ENCODE data around the gene HSPA12A. TPM values are rescaled to one million over a fixed set of nuclear protein-coding genes. Genes with fewer than 3 reads are reported as not detected.

Gene HSPA12A
- total RNA-seq, 2 experiments from 2014 or later, result 0.06 to 0.08 TPM

DNA sequence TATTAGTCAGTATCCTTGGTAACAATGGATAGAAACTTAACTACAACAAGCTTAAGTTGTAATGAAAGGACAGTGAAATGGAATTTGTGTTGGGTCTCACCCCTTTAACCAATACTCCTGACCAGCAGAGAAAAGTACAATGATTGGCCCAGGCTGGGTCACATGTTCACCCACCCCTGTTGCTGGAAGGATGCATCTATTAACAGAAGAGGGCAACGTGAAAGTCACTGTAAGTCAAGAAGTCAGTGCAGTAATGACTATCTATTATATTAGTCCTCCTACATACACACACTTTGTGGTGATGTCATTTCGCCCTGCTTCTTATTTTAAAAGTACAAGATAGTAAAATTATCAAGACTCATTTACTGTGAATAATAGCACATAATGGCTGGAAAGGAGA lies 105.4 kb downstream of the HSPA12A start:
- Mint-ChIP-seq H3K9me3 (peaks cover 6% of the 10 kb centered on the region), H3K27me3 (peaks cover 49% of the 10 kb centered on the region), H3K4me3 (no peak overlapping the region), H3K27ac (no peak overlapping the region), H3K4me1 (peaks cover 6% of the 10 kb centered on the region), H3K36me3 (no peaks in the 10 kb centered on the region)
- DNase-seq, result no peak

- Mint-ChIP-seq H3K9me3 (peaks cover 6% of the 10 kb centered on the region), H3K27me3 (peaks cover 44% of the 10 kb centered on the region), H3K36me3 (no peaks in the 10 kb centered on the region), H3K4me3 (no peak overlapping the region), H3K4me1 (peaks cover 6% of the 10 kb centered on the region), H3K27ac (no peak overlapping the region)
- no peak for DNase-seq
Observed at GRCh38 chr10:116636385-116636784, 106.0 kb downstream of the HSPA12A start.

DNA sequence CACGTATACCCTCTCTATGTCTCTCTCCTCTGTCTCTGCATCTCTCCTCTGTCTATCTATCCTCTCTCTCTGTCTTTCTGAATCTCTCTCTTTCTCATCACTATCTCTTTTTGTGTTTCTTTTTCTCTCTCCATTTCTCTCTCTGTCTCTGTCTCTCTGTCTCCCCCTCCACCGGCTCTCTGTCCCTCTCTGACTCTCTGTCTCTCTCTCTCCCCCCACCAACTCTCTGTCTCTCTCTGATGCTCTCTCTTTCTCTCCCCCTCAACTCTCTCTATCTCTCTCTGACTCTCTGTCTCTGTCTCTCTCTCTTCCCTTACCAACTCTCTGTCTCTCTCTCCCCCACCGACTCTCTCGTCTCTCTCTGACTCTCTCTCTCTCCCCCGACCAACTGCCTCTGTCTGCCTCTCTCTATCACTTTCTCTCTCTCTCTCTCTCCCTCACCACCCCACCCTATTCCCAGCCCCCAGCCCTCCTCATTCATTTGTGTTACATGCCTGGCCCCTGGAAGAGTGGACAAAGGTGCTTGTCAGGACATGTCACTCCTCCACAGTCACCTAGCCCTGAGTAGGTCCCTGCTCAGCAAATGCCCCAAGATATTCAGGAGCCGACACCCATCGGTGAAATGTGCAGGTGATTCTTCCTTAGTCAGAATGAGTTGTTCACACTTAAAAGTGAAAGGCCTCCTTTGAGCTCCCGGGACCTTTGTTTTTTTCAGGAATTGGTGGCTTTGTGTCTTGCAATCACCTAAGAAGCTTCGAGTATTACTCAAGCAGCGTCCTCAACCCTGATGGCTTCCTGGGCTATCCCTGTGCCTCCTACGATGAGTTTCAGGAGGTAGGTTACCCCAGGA lies 108.0 kb downstream of the HSPA12A start:
- Mint-ChIP-seq H3K4me1 (peaks cover 6% of the 10 kb centered on the region), H3K4me3 (no peak overlapping the region), H3K27me3 (peaks cover 33% of the 10 kb centered on the region), H3K36me3 (no peaks in the 10 kb centered on the region), H3K9me3 (no peaks in the 10 kb centered on the region), H3K27ac (no peak overlapping the region)
- no peak for DNase-seq

DNA sequence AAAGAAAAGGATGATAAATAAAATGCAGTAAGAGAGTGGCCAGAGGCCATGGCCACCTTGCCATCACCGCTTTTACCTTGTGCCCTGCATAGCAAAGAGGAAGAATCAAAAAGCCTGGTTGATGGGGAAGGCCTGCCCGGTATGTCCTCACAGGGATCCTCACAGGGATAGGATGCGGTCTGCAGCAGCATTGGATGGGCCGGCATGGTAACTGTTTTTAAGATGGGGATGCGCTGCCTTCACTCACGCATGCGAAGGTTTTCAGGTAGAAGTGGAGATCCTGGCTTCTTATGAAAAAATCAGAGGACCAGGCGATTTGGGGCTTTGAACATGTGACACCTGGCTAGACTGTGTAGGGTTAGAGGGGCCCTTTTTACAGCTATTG lies 109.2 kb downstream of the HSPA12A start:
- Mint-ChIP-seq H3K4me1 (peaks cover 5% of the 10 kb centered on the region), H3K27me3 (peaks cover 35% of the 10 kb centered on the region), H3K36me3 (no peaks in the 10 kb centered on the region), H3K9me3 (no peaks in the 10 kb centered on the region), H3K27ac (no peak overlapping the region), H3K4me3 (no peak overlapping the region)
- DNase-seq, result no peak

GRCh38 chr10:116632596-116633215 lies 109.7 kb downstream of the HSPA12A start:
- DNase-seq, result no peak
- Mint-ChIP-seq H3K36me3 (no peaks in the 10 kb centered on the region), H3K4me1 (peaks cover under 1% of the 10 kb centered on the region), H3K27me3 (peaks cover 37% of the 10 kb centered on the region), H3K9me3 (no peaks in the 10 kb centered on the region), H3K4me3 (no peak overlapping the region), H3K27ac (no peak overlapping the region)

- Mint-ChIP-seq H3K27me3 (peaks cover 40% of the 10 kb centered on the region), H3K36me3 (no peaks in the 10 kb centered on the region), H3K4me3 (no peak overlapping the region), H3K4me1 (no peaks in the 10 kb centered on the region), H3K9me3 (no peaks in the 10 kb centered on the region), H3K27ac (no peak overlapping the region)
- DNase-seq, result no peak
Observed at GRCh38 chr10:116631871-116632295, 110.5 kb downstream of the HSPA12A start.

DNA sequence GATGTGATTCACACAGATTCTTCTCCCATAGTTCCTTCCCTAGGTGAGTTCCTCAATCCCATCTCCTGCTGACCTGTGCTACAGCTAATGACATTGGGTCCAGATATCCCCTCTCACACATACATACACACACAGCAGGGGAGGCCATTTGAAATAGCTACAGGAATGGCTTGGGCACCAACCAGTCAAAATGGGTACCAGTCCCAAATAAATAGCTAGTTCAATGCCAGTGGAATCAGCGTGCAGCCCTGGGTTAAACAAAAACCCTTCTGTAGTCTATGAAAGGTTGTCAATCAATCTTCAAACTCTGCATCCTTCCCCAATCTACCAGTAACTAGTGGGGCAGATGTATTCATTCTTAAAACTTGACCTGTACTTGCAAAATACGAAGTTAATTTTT lies 112.3 kb downstream of the HSPA12A start:
- Mint-ChIP-seq H3K27ac (no peak overlapping the region), H3K4me3 (no peak overlapping the region), H3K36me3 (no peaks in the 10 kb centered on the region), H3K4me1 (no peaks in the 10 kb centered on the region), H3K27me3 (peaks cover 44% of the 10 kb centered on the region), H3K9me3 (no peaks in the 10 kb centered on the region)
- DNase-seq, result no peak

GRCh38 chr10:116629340-116629739 lies 113.0 kb downstream of the HSPA12A start:
- Mint-ChIP-seq H3K4me1 (no peaks in the 10 kb centered on the region), H3K4me3 (no peak overlapping the region), H3K9me3 (no peaks in the 10 kb centered on the region), H3K36me3 (no peaks in the 10 kb centered on the region), H3K27me3 (peaks cover 44% of the 10 kb centered on the region), H3K27ac (no peak overlapping the region)
- DNase-seq, result no peak

DNA sequence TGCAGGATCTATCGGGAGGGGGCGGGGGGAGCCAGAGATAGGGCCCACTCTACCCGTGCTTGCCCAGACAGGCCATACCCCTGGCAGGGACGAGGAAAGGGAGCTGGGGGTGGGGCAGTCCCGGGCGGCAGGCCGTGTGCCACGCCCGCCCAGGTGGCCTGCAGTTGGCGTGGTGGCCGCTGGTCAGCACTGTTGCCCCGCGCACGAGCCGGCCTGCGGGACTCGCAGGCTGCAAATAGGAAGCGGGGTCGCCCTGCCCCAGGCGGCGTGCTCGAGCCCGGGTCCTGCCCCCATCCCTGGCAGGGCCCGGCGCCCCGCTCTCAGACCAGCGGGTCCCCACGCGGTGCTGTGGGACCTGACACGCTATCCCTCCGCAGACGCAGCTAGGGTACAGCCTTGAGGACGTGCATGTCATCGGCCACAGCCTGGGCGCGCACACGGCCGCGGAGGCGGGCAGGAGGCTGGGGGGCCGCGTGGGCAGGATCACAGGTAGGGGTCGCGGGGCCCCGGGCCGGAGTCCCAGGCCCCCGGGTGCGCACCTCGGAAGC lies 114.9 kb downstream of the HSPA12A start:
- H3K36me3 Mint-ChIP-seq, result no peaks in the 10 kb centered on the region
- H3K27ac Mint-ChIP-seq, result no peak overlapping the region
- peaks cover 44% of the 10 kb centered on the region for H3K27me3 Mint-ChIP-seq
- no peaks in the 10 kb centered on the region for H3K4me1 Mint-ChIP-seq
- H3K4me3 Mint-ChIP-seq, result no peak overlapping the region
- H3K9me3 Mint-ChIP-seq, result no peaks in the 10 kb centered on the region
- no peak for DNase-seq

DNA sequence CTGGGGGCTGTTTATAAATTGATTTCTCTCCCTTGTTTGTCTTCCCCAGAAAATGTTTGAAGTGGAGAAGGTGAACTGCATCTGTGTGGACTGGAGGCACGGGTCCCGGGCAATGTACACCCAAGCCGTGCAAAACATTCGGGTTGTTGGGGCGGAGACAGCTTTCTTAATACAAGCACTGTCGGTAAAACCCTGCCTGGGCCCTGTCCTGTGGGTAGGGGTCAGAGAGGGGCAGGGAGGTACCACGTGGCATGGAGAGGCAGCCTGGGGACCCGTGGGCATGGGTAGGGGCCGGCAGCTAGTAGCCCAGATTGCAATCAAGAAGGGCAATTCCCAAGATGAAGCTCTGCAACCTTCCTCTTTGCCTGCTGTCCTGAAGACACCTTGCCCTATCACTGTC lies 115.6 kb downstream of the HSPA12A start:
- Mint-ChIP-seq H3K27me3 (peaks cover 44% of the 10 kb centered on the region), H3K9me3 (no peaks in the 10 kb centered on the region), H3K36me3 (no peaks in the 10 kb centered on the region), H3K4me1 (no peaks in the 10 kb centered on the region), H3K4me3 (no peak overlapping the region), H3K27ac (no peak overlapping the region)
- no peak for DNase-seq

GRCh38 chr10:116625845-116626244 lies 116.5 kb downstream of the HSPA12A start:
- no peak overlapping the region for H3K4me3 Mint-ChIP-seq
- H3K9me3 Mint-ChIP-seq, result no peaks in the 10 kb centered on the region
- H3K27me3 Mint-ChIP-seq, result peaks cover 41% of the 10 kb centered on the region
- no peaks in the 10 kb centered on the region for H3K4me1 Mint-ChIP-seq
- H3K36me3 Mint-ChIP-seq, result no peaks in the 10 kb centered on the region
- DNase-seq, result no peak
- no peak overlapping the region for H3K27ac Mint-ChIP-seq

DNA sequence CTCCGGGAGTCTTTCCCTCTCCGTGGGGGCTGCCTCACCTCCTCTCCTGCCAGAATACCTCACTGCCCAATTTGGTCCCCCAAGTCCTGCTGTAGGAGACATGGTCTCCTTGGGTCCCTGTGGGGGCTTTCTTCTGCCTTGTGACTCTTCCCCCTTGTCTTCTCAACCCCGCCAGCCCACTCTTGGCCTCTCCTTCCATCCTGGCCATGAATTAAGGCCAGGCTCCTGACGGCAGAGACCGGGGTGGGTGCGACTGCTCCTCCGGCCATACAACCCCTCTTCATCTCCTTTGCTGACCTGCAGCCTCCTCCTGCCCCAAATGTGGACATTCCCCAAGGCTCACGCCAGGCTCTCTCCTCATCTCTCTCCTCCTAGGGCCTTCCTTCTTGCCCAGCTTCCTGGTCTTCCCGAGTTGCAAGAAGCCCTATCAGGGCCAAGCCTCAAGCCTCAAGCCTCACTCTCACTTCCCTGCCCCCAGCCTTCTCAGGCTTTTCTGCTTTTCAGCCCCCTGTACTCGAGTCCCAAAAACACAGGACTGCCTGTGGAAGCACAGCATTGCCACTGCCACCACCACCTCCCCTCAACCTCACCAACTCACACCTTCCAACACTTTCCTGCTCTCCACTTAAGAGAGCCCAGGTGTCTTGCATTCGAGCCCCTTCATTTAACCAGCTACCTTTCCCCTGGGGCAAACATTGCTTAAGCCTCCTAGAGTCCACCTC lies 120.3 kb downstream of the HSPA12A start:
- no peak overlapping the region for H3K4me3 Mint-ChIP-seq
- no peak overlapping the region for H3K27ac Mint-ChIP-seq
- H3K9me3 Mint-ChIP-seq, result no peaks in the 10 kb centered on the region
- no peaks in the 10 kb centered on the region for H3K36me3 Mint-ChIP-seq
- H3K4me1 Mint-ChIP-seq, result no peaks in the 10 kb centered on the region
- peaks cover 27% of the 10 kb centered on the region for H3K27me3 Mint-ChIP-seq
- DNase-seq, result no peak

- no peaks in the 10 kb centered on the region for H3K36me3 Mint-ChIP-seq
- H3K27me3 Mint-ChIP-seq, result peaks cover 21% of the 10 kb centered on the region
- no peak overlapping the region for H3K27ac Mint-ChIP-seq
- no peak overlapping the region for H3K4me3 Mint-ChIP-seq
- DNase-seq, result no peak
- H3K9me3 Mint-ChIP-seq, result no peaks in the 10 kb centered on the region
- no peaks in the 10 kb centered on the region for H3K4me1 Mint-ChIP-seq
Observed at GRCh38 chr10:116621476-116621875, 120.9 kb downstream of the HSPA12A start.
